Transverse colon (tissue), 4 donors: ENCODE data around the gene FAM83E. TPM values are rescaled to one million over a fixed set of nuclear protein-coding genes. Genes with fewer than 3 reads are reported as not detected.

Experiments
- DNase-seq: peaks from one replicate; pipeline ENCODE4 v3.0.0-alpha.2; 2019
- H3K27ac ChIP-seq, 4 donors: fragments of 200-600 bp; sonication (generic); 2 replicates each; pipeline ENCODE4 v1.5.1; 2016 to 2018; ENCODE audit warnings: inconsistent platforms in 4 of 4
- H3K27me3 ChIP-seq: fragments of 200-600 bp; sonication (generic); 2 replicates; pipeline ENCODE4 v1.5.1; 2017; ENCODE audit warnings: inconsistent platforms
- H3K36me3 ChIP-seq, 4 donors: fragments of 200-600 bp; sonication (generic); 2 replicates each; pipeline ENCODE4 v1.5.1; 2017 to 2019; ENCODE audit warnings: inconsistent platforms in 4 of 4
- H3K4me1 ChIP-seq, 4 donors: fragments of 200-600 bp; sonication (generic); 2 replicates each; pipeline ENCODE4 v1.5.1; 2017 to 2020; ENCODE audit warnings: inconsistent platforms in 4 of 4
- H3K4me3 ChIP-seq, 4 donors: fragments of 200-600 bp; sonication (generic); 1 replicate in 1 of 4; 2 replicates in 3 of 4; pipeline versions ENCODE4 v1.5.1 to v1.6.1; 2017 to 2019; ENCODE audit warnings: inconsistent platforms in 4 of 4
- H3K9me3 ChIP-seq, 2 donors: fragments of 200-600 bp; sonication (generic); 2 replicates each; pipeline ENCODE4 v1.5.1; 2017 to 2019; ENCODE audit warnings: inconsistent platforms in 2 of 2
- EP300 ChIP-seq: sonication (generic); formaldehyde crosslinking; IDR thresholded peaks from one replicate; pipeline ENCODE4 v1.6.1; 2017; ENCODE audit warnings: antibody characterized with exemption, low read depth
- POLR2A ChIP-seq: fragments of 450-650 bp; IDR thresholded peaks from one replicate; pipeline ENCODE4 v1.6.1; 2016; ENCODE audit warnings: antibody characterized with exemption, mild to moderate bottlenecking, moderate library complexity
- POLR2AphosphoS5 ChIP-seq, 3 donors: sonication (generic); formaldehyde crosslinking; IDR thresholded peaks; one replicate each; pipeline ENCODE4 v1.6.1; 2016; ENCODE audit warnings: antibody characterized with exemption in 3 of 3
- WGBS, 2 donors: methylation state at CpG; one replicate each; pipeline ENCODE4 v1.1.5; 2018; ENCODE audit warnings: low coverage in 1 of 2; 5-methylcytosine and 5-hydroxymethylcytosine counted together
- in situ Hi-C, 4 donors: fragments of 200-750 bp; cut with MboI; loops; one replicate each; pipeline versions ENCODE4 v1.15.0 to v1.15.1; 2017; ENCODE audit warnings: low sequenced_read_pairs in 3 of 4, low pct_ligation_motif_present in 1 of 4, low pct_unique_long_range_greater_than_20kb in 1 of 4
- intact Hi-C: fragments of 100-400 bp; cut with DNase I; formaldehyde crosslinking; loops from one replicate; pipeline ENCODE4 v1.15.1; 2023; ENCODE audit warnings: low total_unique reads
- total RNA-seq, 4 donors: library from RNA; depleted of rRNA; stranded (reverse); fragments of >200 nt; gene quantifications; one replicate each; pipeline ENCODE4 v1.1.0, GENCODE V29; 2016
- TF ChIP-seq, protein P1 (sequence below), 5 experiments: fragments of 200-600 bp in 3 of 5; fragments of 450-650 bp in 2 of 5; sonication (generic) in 3 of 5; IDR thresholded peaks; 1 replicate in 2 of 5; 2 replicates in 3 of 5; pipeline ENCODE4 v1.5.1; 2016 to 2017; ENCODE audit warnings: antibody characterized with exemption in 5 of 5, inconsistent platforms in 3 of 5, mild to moderate bottlenecking in 2 of 5, moderate library complexity in 1 of 5

The FAM83E gene
- total RNA-seq, 4 donors from 2014 or later, result 97.0 to 746 (median 203) TPM

DNA sequence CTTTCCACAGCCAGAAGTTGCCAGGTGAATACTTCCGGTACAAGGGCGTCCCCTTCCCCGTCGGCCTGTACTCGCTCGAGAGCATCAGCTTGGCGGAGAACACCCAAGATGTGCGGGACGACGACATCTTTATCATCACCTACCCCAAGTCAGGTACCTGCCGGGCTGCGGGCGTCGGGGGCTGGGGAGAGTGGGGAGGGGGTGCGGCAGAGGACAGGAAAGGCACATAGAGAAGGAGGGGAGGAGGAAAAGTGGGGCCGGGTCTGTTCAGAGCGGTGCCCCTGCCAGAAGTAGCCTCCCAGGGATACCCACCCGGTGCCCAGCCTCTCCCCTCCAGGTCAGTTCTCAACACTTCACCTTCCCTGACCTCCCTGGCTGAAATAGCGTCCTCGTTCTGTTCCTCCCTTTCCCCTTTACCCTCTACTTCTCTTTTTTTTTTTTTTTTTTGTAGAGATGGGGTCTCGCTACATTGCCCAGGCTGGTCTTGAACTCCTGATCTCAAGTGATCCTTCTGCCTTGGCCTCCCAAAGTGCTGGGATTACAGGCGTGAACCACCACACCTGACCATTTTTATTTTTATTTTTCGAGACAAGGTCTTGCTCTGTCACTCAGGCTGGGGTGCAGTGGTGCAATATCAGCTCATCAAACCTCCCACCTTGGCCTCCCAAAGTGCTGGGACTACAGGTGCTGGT, 38.8 kb downstream of the FAM83E start:
- H3K27ac ChIP-seq, result no peak overlapping the region
- WGBS, 2 donors, result 70 to 81% methylated on average over 3 to 23 of the region's 23 CpGs
- no peak for TF ChIP-seq EP300
- TF ChIP-seq, protein P1, sequence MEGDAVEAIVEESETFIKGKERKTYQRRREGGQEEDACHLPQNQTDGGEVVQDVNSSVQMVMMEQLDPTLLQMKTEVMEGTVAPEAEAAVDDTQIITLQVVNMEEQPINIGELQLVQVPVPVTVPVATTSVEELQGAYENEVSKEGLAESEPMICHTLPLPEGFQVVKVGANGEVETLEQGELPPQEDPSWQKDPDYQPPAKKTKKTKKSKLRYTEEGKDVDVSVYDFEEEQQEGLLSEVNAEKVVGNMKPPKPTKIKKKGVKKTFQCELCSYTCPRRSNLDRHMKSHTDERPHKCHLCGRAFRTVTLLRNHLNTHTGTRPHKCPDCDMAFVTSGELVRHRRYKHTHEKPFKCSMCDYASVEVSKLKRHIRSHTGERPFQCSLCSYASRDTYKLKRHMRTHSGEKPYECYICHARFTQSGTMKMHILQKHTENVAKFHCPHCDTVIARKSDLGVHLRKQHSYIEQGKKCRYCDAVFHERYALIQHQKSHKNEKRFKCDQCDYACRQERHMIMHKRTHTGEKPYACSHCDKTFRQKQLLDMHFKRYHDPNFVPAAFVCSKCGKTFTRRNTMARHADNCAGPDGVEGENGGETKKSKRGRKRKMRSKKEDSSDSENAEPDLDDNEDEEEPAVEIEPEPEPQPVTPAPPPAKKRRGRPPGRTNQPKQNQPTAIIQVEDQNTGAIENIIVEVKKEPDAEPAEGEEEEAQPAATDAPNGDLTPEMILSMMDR (IDR thresholded peaks at IDR 0.05), result no peak
- TF ChIP-seq POLR2AphosphoS5 (IDR thresholded peaks at IDR 0.05), result no peak
- no peak for TF ChIP-seq POLR2A
- intact Hi-C loops (no loop called here), in situ Hi-C loops (loop anchor here in 2 of 4 donors (25.0 kb wide), 2 partner anchors 264 to 314 kb away; partner anchors contain the start of genes CARD8 (in 1 of the 2) and ZNF114 (in 1 of the 2))
- DNase-seq, result no peak
- H3K4me3 ChIP-seq, result no peak overlapping the region
- peaks cover 0 to 3% (median 1%) of the 10 kb centered on the region in 4 donors for H3K4me1 ChIP-seq
- no peaks in the 10 kb centered on the region for H3K36me3 ChIP-seq
- H3K27me3 ChIP-seq, result peaks cover 5% of the 10 kb centered on the region
- H3K9me3 ChIP-seq, result no peaks in the 10 kb centered on the region

DNA sequence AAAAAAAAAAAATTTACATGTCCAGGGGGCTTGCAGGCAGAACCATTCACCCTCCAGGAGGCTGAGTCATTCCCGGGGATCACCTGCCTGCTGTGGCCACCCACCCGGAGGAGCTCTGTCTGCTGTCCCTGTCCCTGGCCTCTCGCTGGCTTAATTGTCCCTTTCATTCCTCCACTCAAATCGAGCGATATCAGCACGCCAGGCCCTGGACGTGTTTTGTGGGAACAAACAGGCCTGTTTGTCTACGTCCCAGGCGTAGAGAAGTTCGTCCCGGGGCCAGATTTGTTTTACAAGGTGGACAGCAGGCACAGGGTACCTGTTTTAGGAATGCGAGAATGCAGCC, 41.7 kb downstream of the FAM83E start:
- intact Hi-C loops, result no loop called here
- Histone ChIP-seq H3K4me3 (no peak overlapping the region), H3K27ac (no peak overlapping the region), H3K36me3 (no peaks in the 10 kb centered on the region), H3K4me1 (peaks cover 0 to 7% (median 4%) of the 10 kb centered on the region in 4 donors), H3K27me3 (peaks cover 4% of the 10 kb centered on the region), H3K9me3 (no peaks in the 10 kb centered on the region)
- DNase-seq, result no peak
- in situ Hi-C loops, result no loop called here
- TF ChIP-seq POLR2A, result no peak
- TF ChIP-seq POLR2AphosphoS5 (IDR thresholded peaks at IDR 0.05), result no peak
- TF ChIP-seq EP300, result no peak
- TF ChIP-seq, protein P1 (IDR thresholded peaks at IDR 0.05), result no peak
- WGBS, 2 donors, result 79 to 80% methylated on average over 2 to 12 of the region's 12 CpGs

DNA sequence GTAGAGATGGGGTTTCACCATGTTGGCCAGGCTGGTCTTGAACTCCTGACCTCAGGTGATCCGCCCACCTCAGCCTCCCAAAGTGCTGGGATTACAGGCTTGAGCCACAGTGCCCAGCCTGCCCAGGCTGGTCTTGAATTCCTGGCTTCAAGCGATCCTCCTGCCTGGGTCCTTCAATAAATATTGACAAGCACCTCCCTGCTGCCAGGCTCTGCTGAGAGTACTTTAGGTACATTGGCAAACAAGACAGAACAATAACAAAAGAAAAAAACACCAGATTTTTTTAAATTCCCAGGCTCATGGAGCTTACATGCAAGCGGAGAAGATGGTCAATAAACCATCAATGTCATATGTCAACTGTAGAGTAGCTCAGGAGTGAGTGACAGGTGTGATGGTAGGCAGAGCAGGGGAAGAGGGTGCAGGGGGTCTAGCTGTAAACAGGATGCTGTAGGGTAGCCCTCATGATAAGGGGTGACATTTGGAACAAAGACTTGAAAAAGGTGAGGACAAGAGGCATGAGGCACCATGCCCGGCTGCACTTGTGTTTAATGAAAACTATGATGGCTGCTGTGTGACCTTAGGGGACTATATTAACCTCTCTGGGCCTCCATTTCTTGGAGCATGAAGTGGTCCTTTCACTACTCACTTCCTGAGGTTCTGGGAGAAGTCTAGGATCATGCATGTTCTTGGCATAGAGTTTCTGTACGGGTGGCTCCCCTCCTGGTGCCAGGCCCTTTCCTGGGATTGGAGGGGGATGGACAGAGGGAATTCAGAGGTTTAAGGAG, 43.3 kb downstream of the FAM83E start:
- no peaks in the 10 kb centered on the region for H3K9me3 ChIP-seq
- in situ Hi-C loops, result no loop called here
- no peak for TF ChIP-seq POLR2A
- TF ChIP-seq POLR2AphosphoS5 (IDR thresholded peaks at IDR 0.05), result no peak
- no peak for TF ChIP-seq EP300
- TF ChIP-seq, protein P1 (IDR thresholded peaks at IDR 0.05), result no peak
- intact Hi-C loops, result no loop called here
- DNase-seq, result no peak
- no peak overlapping the region for H3K27ac ChIP-seq
- peaks cover 4% of the 10 kb centered on the region for H3K27me3 ChIP-seq
- H3K4me1 ChIP-seq, result peaks cover 5 to 13% (median 9%) of the 10 kb centered on the region in 4 donors
- no peak overlapping the region for H3K4me3 ChIP-seq
- no peaks in the 10 kb centered on the region for H3K36me3 ChIP-seq
- 46 to 67% methylated on average over 1 to 5 of the region's 5 CpGs for WGBS, 2 donors

DNA sequence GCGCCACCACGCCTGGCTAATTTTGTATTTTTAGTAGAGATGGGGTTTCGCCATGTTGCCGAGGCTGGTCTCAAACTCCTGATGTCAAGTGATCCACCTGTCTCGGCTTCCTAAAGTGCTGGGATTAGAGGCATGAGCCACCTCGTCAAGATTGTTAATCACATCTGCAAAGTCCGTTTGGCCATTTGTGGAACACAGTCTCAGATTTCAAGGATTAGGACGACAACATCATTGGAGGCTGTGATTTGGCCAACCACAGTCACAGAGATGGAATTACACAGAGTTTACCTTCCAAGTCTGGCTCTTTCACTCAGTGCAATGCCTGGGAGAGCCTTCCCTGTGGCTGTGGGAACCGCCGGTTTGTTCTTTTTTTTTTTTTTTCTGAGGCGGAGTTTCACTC, 45.1 kb downstream of the FAM83E start:
- in situ Hi-C loops, result no loop called here
- WGBS, 2 donors, result 71 to 84% methylated on average over 8 to 11 of the region's 11 CpGs
- intact Hi-C loops, result no loop called here
- Histone ChIP-seq H3K36me3 (no peaks in the 10 kb centered on the region), H3K27me3 (peaks cover 4% of the 10 kb centered on the region), H3K9me3 (no peaks in the 10 kb centered on the region), H3K4me3 (no peak overlapping the region), H3K27ac (no peak overlapping the region), H3K4me1 (peaks cover 5 to 13% (median 9%) of the 10 kb centered on the region in 4 donors)
- TF ChIP-seq POLR2A (no peak), POLR2AphosphoS5 (IDR thresholded peaks at IDR 0.05) (no peak), EP300 (no peak)
- TF ChIP-seq, protein P1 (IDR thresholded peaks at IDR 0.05), result no peak
- no peak for DNase-seq
